GM12873 (cell line): ENCODE results near the gene CTTNBP2NL.

Source experiments
- CTCF ChIP-seq: IDR thresholded peaks from 2 replicates; pipeline ENCODE4 v1.5.1; 2012; ENCODE audit warnings: low read depth, mild to moderate bottlenecking, moderate library complexity, low read length, control low read depth; ENCODE audit not compliant: insufficient read depth; ENCODE audit errors: missing control alignments

The CTTNBP2NL gene

GRCh38 chr1:112396653-112397471, 848 bp downstream of the CTTNBP2NL start:
- no peak for TF ChIP-seq CTCF

- TF ChIP-seq CTCF: no peak
Observed at GRCh38 chr1:112397841-112398240, 1.8 kb downstream of the CTTNBP2NL start.

- no peak for TF ChIP-seq CTCF
Observed at GRCh38 chr1:112399456-112399855, 3.4 kb downstream of the CTTNBP2NL start.

- TF ChIP-seq CTCF: no peak
Observed at GRCh38 chr1:112402682-112403643, 6.9 kb downstream of the CTTNBP2NL start.

GRCh38 chr1:112406771-112407170, 10.8 kb downstream of the CTTNBP2NL start:
- TF ChIP-seq CTCF: no peak

GRCh38 chr1:112409414-112409813, 13.4 kb downstream of the CTTNBP2NL start:
- no peak for TF ChIP-seq CTCF

- no peak for TF ChIP-seq CTCF
Observed at GRCh38 chr1:112410673-112411072, 14.7 kb downstream of the CTTNBP2NL start.
